RPMI8226 (cell line): ENCODE measurements around the gene TENM3.

Experiments used
- DNase-seq: peaks from one replicate; pipeline ENCODE4 v3.0.0-alpha.2; 2015

Gene TENM3

DNA sequence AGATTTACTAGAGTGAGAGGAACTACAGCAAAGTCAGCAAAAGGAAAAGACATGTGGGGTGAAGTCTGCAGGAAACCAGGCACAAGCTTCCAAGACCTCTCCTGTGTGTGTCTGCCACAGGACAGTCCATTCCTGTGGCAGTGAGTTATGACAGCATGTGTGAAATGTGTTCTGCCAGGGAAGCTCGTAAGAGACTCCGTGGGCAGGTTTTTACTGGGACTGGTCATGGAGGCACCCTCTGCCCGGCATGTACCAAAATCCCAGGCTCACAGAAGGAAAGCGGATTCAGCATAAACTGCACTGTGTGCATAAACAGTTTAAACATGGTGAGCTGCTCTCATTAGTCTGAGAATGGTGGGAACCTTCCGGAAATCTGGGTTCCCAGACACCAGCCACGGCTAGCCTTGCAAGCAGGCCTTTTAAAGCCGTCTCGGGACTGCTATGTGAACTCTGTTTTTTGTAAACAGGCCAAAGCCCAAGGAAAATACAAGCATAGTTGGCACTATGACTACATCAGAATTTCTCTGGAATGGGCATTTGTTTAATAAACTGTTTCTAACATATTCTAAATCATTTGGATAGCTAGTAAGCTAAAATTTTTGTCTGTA is 288.5 kb downstream of the TENM3 start:
- no peak for DNase-seq

GRCh38 chr4:182532441-182532840 is 289.2 kb downstream of the TENM3 start:
- no peak for DNase-seq

GRCh38 chr4:182533964-182534363 is 290.8 kb downstream of the TENM3 start:
- no peak for DNase-seq

- DNase-seq: no peak
These were observed 293.1 kb downstream of the TENM3 start for GRCh38 chr4:182536221-182536811.

DNA sequence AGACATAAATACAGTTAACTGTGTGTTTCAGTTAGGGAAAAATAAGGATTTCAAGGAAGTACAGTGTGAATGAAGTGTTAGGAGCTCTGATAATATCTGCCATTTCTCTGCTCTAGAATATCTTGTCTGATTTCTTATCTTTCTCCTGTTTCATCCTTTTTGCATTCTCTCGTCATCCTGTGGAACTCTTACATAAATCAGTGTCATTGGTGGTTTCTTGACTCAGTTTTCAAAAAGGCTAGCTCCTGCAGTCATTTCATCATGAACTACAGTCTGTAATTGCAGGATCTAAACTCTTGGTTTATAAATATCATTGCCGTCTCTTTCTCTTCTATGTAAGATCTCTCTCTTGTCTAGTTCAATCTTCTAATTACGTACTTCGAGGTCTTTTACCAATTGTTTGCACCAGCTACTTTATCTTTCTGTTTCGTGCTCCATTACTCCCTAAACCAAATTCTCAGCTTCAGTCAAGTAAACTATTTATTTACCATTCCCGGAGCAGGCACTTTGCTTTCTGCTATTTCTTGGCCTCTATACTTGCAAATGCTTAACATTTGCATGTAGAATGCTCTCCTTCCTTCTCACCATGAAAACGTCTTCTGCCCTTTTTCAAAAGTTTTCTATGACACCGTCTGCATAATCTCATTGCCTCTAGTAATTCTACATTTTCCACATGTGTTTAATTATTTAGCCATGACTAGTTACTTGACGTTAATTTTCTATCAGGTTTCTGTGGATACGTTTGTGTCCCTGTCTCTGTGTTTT is 294.0 kb downstream of the TENM3 start:
- no peak for DNase-seq

DNA sequence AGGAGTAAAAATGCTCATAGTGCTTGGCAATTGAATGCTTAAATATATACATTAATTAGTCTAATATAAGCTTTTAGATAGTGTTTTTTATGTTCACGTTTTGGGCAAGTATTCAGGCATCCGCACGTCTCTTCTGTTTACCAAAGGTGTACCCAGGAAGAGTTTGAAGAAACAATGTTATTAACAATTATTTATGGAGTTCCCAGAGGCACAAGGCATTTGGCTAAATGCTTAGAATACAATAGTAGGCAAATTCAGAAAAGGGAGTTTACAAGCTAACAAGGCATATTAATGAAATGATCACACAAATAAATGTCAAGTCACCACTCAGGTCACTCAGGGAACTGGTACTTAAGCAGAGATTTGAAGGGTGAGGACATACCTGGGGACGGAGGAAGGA is 294.8 kb downstream of the TENM3 start:
- no peak for DNase-seq

- DNase-seq: no peak
These were observed 297.3 kb downstream of the TENM3 start for GRCh38 chr4:182540496-182540895.

DNA sequence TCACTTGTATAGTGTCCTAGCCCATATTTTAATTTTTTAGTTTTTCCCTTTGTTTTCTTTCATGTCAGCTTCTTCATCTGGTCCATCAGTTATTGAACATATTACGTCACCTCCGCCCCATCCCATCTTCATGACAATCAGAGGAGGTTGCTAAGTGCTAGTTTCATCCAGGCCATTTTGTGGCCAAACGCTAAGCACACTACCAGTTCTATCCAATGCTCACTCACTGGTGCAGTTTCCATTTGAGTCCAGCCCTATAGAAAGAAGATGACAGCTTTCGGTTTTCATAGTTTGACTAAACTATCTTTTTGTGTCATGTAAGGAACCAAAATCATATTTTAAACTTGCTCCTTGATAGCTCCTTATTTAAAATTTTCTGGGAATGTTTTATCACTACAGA is 304.2 kb downstream of the TENM3 start:
- no peak for DNase-seq

DNA sequence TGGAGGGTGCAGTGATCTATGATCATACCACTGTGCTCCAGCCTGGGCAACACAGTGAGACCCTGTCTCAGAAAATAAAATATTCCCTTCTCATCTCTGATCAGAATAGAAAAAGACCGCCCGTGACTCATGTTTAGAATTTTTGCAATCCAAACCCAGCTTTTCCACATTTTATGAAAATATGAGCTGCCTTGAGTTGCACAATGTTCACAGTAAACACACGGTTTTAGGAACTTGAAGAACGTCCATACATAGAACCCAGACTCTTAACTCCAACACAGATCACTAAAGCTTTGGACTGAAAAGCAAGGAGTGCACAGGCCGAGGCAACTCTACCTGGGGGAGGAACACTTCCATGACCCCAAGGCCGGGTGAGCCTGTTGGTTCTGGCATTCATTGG is 305.0 kb downstream of the TENM3 start:
- no peak for DNase-seq

GRCh38 chr4:182549356-182549755 is 306.2 kb downstream of the TENM3 start:
- DNase-seq: no peak

DNA sequence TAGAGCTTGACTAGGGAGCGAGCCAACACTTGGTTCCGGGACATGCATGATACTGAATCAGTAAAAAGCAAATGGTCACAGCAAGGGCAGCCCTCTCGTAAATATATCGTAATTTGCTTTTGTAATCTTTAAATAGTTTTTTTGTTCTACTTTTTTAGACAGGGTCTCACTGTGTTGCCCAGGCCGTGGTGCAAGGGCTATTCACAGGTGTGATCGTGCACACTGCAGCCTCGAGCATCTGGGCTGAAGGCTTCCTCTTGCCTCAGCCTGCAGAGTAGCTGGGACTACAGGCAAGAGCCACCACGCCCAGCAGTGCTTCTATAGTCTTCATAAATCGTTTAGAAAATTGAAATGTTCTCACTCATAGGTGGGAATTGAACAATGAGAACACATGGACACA is 309.7 kb downstream of the TENM3 start:
- DNase-seq: no peak

- no peak for DNase-seq
These were observed 310.5 kb downstream of the TENM3 start for GRCh38 chr4:182553653-182554052.

- no peak for DNase-seq
These were observed 311.5 kb downstream of the TENM3 start for GRCh38 chr4:182554736-182555135.

DNA sequence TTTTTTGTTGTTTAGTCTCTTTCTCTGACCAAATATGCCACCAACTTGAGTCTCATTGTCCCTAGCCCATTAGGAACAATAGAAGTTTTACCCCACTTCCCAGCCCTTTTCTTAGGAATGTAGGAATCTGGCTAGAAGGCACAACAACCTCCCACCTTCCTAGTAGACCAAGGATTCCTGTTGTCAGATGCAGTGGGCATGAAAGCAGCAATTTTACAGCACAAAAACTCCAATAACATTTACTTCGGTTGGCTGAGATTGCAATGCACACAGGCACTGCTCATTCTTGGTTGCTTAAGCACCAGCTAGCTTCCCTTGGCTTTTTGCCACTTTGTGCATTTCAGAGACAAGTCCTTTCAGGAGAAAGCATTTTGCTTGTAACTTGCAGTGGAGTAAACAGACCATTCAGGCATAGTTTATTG is 312.8 kb downstream of the TENM3 start:
- DNase-seq: peak; percentile 3

GRCh38 chr4:182556580-182556979 is 313.4 kb downstream of the TENM3 start:
- no peak for DNase-seq

GRCh38 chr4:182560358-182560757 is 317.2 kb downstream of the TENM3 start:
- no peak for DNase-seq

- no peak for DNase-seq
These were observed 319.1 kb downstream of the TENM3 start for GRCh38 chr4:182562350-182562749.

DNA sequence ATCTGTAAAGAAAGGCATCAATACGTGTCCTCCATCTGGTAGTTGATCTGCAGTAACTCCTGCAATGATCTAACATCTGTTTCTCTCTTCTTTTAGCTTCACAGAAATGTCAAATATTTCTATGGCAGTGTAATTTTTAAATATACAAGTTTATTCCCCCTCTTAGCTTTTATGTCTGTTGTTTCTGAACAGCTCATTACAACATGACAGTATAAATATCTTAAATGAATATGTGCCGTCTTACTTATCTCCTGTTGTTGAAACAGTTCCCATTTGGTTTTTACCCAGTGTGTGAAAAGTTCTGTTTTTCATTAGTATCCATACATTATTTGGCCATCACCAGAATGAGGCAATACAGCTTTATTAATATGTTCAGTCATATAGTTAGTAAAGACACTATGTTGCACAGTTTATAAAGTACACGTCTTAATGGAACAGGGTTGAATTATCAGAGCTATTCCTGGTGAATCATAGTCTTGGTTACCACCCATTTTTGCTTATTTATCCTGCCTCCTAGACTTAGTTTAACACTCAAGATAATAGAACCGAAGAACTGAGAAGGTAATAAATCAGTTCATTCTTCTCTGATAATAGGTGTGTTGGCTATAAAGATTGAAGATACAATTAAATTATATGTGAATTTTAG is 321.6 kb downstream of the TENM3 start:
- DNase-seq: no peak

DNA sequence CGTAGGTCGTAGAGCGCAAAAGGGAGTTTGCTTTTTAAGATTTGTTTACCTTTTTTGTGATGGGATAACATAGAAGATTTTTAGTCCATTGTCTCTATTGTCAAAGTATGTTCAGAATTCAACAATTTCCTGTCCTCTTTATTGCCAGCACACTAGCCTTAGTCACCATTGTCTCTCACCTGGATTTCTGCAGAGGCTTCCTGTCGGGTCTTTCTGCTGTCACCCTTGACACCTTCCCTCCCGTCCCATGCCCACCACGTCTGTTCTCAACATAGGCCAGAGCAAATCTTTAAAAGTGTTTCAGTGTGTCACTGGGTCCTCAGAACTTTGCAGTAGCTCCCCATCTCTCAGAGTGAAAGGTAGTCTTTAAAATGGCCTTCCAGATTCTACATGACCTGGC is 323.9 kb downstream of the TENM3 start:
- DNase-seq: no peak

GRCh38 chr4:182569561-182569960 is 326.4 kb downstream of the TENM3 start:
- DNase-seq: no peak

- DNase-seq: no peak
These were observed 331.5 kb downstream of the TENM3 start for GRCh38 chr4:182574706-182575105.

GRCh38 chr4:182575225-182575624 is 332.0 kb downstream of the TENM3 start:
- no peak for DNase-seq

- no peak for DNase-seq
These were observed 333.5 kb downstream of the TENM3 start for GRCh38 chr4:182576601-182577289.
